ENCODE measurements around the gene NDUFS8.

The NDUFS8 gene

GRCh38 chr11:68011051-68011943, 19.2 kb upstream of the NDUFS8 start:
- Histone ChIP-seq H3K27me3 (ENCODE audit: insufficient read depth, low read depth) (no peaks in the 10 kb centered on the region), H3K4me2 (peak overlapping the region; percentile 97), H3K4me3 (IDR thresholded peaks at IDR 0.05; ENCODE audit: insufficient read depth, low read depth, low read length) (no peak overlapping the region), H3K27ac (no peak overlapping the region), H3K9ac (no peak overlapping the region; the same call in 1 of the 2 replicates), H4K20me1 (ENCODE audit: insufficient read depth) (no peaks in the 10 kb centered on the region), H2AFZ (ENCODE audit: low read depth) (no peak overlapping the region), H3K36me3 (ENCODE audit: insufficient read depth) (no peaks in the 10 kb centered on the region), H3K4me1 (ENCODE audit: low read depth, poor library complexity, severe bottlenecking) (peaks cover 73% of the 10 kb centered on the region), H3K79me2 (ENCODE audit: insufficient read depth, low read depth) (no peaks in the 10 kb centered on the region)
- TF ChIP-seq, protein P1, sequence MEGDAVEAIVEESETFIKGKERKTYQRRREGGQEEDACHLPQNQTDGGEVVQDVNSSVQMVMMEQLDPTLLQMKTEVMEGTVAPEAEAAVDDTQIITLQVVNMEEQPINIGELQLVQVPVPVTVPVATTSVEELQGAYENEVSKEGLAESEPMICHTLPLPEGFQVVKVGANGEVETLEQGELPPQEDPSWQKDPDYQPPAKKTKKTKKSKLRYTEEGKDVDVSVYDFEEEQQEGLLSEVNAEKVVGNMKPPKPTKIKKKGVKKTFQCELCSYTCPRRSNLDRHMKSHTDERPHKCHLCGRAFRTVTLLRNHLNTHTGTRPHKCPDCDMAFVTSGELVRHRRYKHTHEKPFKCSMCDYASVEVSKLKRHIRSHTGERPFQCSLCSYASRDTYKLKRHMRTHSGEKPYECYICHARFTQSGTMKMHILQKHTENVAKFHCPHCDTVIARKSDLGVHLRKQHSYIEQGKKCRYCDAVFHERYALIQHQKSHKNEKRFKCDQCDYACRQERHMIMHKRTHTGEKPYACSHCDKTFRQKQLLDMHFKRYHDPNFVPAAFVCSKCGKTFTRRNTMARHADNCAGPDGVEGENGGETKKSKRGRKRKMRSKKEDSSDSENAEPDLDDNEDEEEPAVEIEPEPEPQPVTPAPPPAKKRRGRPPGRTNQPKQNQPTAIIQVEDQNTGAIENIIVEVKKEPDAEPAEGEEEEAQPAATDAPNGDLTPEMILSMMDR (conservative IDR thresholded peaks at IDR 0.05; ENCODE audit: low read depth, low read length), result no peak

DNA sequence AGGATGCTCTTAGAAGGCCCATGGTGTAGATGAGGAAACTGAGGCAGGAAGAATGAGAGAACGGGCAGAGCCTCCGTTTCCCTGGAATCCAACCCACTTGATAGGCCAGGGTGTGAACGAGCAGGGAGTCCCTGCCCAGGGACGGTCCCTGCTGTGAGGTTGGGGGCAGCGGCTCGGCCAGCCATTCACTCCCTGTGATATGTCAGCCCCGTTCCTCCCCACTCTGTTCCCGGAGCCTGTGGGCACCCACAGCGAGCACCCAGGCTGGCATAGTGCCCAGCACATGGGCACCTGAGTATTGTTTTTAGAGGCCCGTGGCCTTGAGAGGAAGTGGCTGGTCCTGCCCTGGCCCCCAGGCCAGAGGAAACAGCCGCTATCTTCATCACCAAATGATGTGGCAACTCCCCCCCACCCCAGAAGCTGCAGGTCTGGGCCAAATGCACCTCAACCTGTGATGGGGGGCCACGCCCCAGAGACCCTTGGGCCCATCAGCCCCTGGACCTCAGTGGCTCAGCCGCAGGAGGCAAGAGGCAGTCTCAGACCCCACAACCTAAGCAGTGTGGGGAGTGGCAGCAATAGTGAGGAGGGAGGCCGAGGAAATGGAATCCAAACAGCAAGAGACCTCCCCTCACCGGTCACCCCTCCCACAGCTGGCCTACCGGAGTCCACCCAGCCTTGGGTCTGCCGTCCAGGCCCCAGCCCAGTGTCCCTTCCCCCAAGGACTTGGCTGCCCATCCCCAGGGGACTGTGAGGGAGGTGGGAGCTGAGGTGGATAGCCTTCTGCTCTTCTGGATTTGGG, 18.2 kb upstream of the NDUFS8 start:
- Histone ChIP-seq H3K4me3 (IDR thresholded peaks at IDR 0.05; ENCODE audit: insufficient read depth, low read depth, low read length) (no peak overlapping the region), H3K27me3 (ENCODE audit: insufficient read depth, low read depth) (no peaks in the 10 kb centered on the region), H3K27ac (no peak overlapping the region), H2AFZ (ENCODE audit: low read depth) (no peak overlapping the region), H3K4me1 (ENCODE audit: low read depth, poor library complexity, severe bottlenecking) (peaks cover 67% of the 10 kb centered on the region), H3K4me2 (peak overlapping the region; percentile 39; the same call in 1 of the 2 replicates), H3K36me3 (ENCODE audit: insufficient read depth) (no peaks in the 10 kb centered on the region), H3K79me2 (ENCODE audit: insufficient read depth, low read depth) (no peaks in the 10 kb centered on the region), H4K20me1 (ENCODE audit: insufficient read depth) (no peaks in the 10 kb centered on the region), H3K9ac (no peak overlapping the region)
- TF ChIP-seq, protein P1 (conservative IDR thresholded peaks at IDR 0.05; ENCODE audit: low read depth, low read length), result no peak

- H3K4me3 ChIP-seq (IDR thresholded peaks at IDR 0.05; ENCODE audit: insufficient read depth, low read depth, low read length), result no peak overlapping the region
- TF ChIP-seq, protein P1 (conservative IDR thresholded peaks at IDR 0.05; ENCODE audit: low read depth, low read length), result no peak
- no peak overlapping the region for H2AFZ ChIP-seq (ENCODE audit: low read depth)
- no peak overlapping the region for H3K27ac ChIP-seq
- no peaks in the 10 kb centered on the region for H4K20me1 ChIP-seq (ENCODE audit: insufficient read depth)
- H3K79me2 ChIP-seq (ENCODE audit: insufficient read depth, low read depth), result no peaks in the 10 kb centered on the region
- peak overlapping the region; percentile 39; the same call in 1 of the 2 replicates for H3K4me2 ChIP-seq
- peaks cover 60% of the 10 kb centered on the region for H3K4me1 ChIP-seq (ENCODE audit: low read depth, poor library complexity, severe bottlenecking)
- H3K36me3 ChIP-seq (ENCODE audit: insufficient read depth), result no peaks in the 10 kb centered on the region
- H3K27me3 ChIP-seq (ENCODE audit: insufficient read depth, low read depth), result no peaks in the 10 kb centered on the region
- H3K9ac ChIP-seq, result no peak overlapping the region
Observed at GRCh38 chr11:68012843-68013610, 17.5 kb upstream of the NDUFS8 start.

DNA sequence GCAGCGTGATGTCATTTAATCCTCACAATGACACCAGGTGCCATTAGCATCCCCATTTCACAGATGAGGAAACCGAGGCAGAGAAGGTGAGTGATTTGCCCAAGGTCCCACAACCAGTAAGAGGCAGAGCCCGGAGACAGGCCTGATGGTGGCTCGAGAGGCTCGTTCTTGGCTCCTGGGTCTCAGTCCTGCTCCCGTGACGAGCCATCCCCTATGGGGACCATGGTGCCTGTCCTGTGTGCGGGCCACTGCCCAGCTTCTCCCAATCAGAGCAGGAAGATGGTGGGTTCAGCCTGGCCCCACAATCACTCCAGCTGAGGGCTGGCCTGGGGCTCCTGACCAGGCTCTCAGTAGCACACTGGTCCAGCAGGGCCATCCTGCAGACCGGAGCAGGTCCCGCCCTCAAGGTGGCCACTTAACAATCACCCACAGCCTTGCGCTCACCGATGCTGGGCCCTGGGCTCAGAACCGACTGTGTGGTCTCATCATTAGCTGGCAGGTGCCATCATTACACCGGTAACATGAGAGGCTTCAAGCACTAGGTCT, 16.8 kb upstream of the NDUFS8 start:
- H2AFZ ChIP-seq (ENCODE audit: low read depth), result no peak overlapping the region
- H3K4me1 ChIP-seq (ENCODE audit: low read depth, poor library complexity, severe bottlenecking), result peaks cover 53% of the 10 kb centered on the region
- peak overlapping the region; percentile 39; the same call in 1 of the 2 replicates for H3K4me2 ChIP-seq
- no peaks in the 10 kb centered on the region for H3K79me2 ChIP-seq (ENCODE audit: insufficient read depth, low read depth)
- no peaks in the 10 kb centered on the region for H3K27me3 ChIP-seq (ENCODE audit: insufficient read depth, low read depth)
- H3K27ac ChIP-seq, result no peak overlapping the region
- no peaks in the 10 kb centered on the region for H3K36me3 ChIP-seq (ENCODE audit: insufficient read depth)
- no peak overlapping the region for H3K9ac ChIP-seq
- TF ChIP-seq, protein P1 (conservative IDR thresholded peaks at IDR 0.05; ENCODE audit: low read depth, low read length), result no peak
- no peaks in the 10 kb centered on the region for H4K20me1 ChIP-seq (ENCODE audit: insufficient read depth)
- no peak overlapping the region for H3K4me3 ChIP-seq (IDR thresholded peaks at IDR 0.05; ENCODE audit: insufficient read depth, low read depth, low read length)

Data from KMS-11 (cell line).